ENCODE measurements around the gene MAP4.

MAP4 gene

DNA sequence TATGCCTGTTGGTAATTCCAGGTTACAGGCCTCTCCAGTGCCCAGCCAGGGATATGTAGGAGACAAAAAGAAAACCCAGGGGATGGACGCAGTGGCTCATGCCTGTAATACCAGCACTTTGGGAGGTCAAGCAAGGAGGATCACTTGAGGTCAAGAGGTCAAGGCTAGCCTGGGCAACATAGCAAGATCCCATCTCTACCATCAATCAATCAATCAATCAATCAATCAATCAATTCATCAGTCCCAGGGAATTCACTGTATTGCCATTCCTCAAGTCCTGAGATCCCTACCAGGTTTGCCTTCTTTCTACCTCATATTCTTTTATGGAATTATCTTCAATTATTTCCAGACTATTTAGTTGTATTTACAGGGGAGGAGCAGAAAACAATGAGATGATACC, 131.0 kb downstream of the MAP4 start:
- WGBS (ENCODE audit: extremely low coverage, insufficient coverage, insufficient read length): no CpG with 5 or more reads among the region's 1 CpG
- DNase-seq: no peak
- no peak overlapping the region for H3K27ac ChIP-seq (ENCODE audit: low read depth, low read length)
- no peak overlapping the region for H3K4ac ChIP-seq (ENCODE audit: low read depth, low read length)
- no peak overlapping the region for H3K14ac ChIP-seq (ENCODE audit: low read length)
- no peak overlapping the region for H2AK5ac ChIP-seq (ENCODE audit: low read length)
- H4K91ac ChIP-seq (ENCODE audit: low read depth, low read length): no peak overlapping the region
- H2BK120ac ChIP-seq (ENCODE audit: insufficient read depth, low read length, poor library complexity): no peak overlapping the region
- no peak overlapping the region for H2AFZ ChIP-seq (ENCODE audit: insufficient read depth, low read length, poor library complexity)
- H3K27me3 ChIP-seq (ENCODE audit: insufficient read depth, low read length): no peaks in the 10 kb centered on the region
- H3K9me3 ChIP-seq (ENCODE audit: insufficient read depth, low read depth, low read length): no peaks in the 10 kb centered on the region
- no peak overlapping the region for H2BK12ac ChIP-seq (ENCODE audit: low read length)
- H2BK5ac ChIP-seq (ENCODE audit: low read depth, low read length, poor library complexity): no peak overlapping the region
- H3K36me3 ChIP-seq (ENCODE audit: control insufficient read depth in 1 of 2, insufficient read depth in 2 of 2, low read length in 2 of 2): peaks cover 5 to 10% of the 10 kb centered on the region in 2 experiments
- no peak overlapping the region for H3K23ac ChIP-seq (ENCODE audit: low read length)
- no peak overlapping the region for H4K8ac ChIP-seq (ENCODE audit: low read depth, low read length)
- no peaks in the 10 kb centered on the region for H3K79me1 ChIP-seq (ENCODE audit: low read length)
- H3K4me1 ChIP-seq (ENCODE audit: control insufficient read depth in 1 of 2, insufficient read depth in 2 of 2, low read length in 2 of 2): peaks cover 0 to 3% of the 10 kb centered on the region in 2 experiments
- no peak overlapping the region for H3K18ac ChIP-seq (ENCODE audit: low read length)
- no peak overlapping the region for H3K9ac ChIP-seq (ENCODE audit: low read length)
- H3K4me3 ChIP-seq (ENCODE audit: low read depth, low read length): no peak overlapping the region
- H4K12ac ChIP-seq (ENCODE audit: low read depth, low read length): no peak overlapping the region
- H3K79me2 ChIP-seq (ENCODE audit: control insufficient read depth, insufficient read depth, low read length, poor library complexity): no peaks in the 10 kb centered on the region
- H3K4me2 ChIP-seq (ENCODE audit: low read length): no peak overlapping the region

DNA sequence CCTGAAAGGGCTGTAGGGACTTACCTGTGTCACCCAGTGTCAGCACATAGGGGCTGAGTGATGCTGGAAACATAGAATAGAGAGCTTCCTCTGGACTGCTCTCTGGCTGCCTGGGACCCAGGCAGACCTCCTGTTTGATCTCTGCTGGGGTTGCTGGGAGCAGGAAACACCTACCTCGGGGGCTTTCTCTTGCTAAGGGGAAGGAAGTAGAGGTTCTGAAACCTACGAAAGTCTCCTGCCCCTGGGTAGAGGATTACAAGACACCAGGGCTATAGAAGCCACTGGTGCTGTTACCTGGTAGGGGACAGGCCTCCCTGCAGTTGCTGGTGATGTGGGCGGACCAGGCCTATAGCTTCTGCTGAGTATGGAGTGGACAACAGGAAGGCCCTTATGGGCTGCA, 131.6 kb downstream of the MAP4 start:
- no CpG with 5 or more reads among the region's 3 CpGs for WGBS (ENCODE audit: extremely low coverage, insufficient coverage, insufficient read length)
- no peaks in the 10 kb centered on the region for H3K27me3 ChIP-seq (ENCODE audit: insufficient read depth, low read length)
- H3K79me1 ChIP-seq (ENCODE audit: low read length): no peaks in the 10 kb centered on the region
- H3K27ac ChIP-seq (ENCODE audit: low read depth, low read length): no peak overlapping the region
- H3K9me3 ChIP-seq (ENCODE audit: insufficient read depth, low read depth, low read length): no peaks in the 10 kb centered on the region
- H2AK5ac ChIP-seq (ENCODE audit: low read length): no peak overlapping the region
- no peak overlapping the region for H4K8ac ChIP-seq (ENCODE audit: low read depth, low read length)
- peaks cover 0 to 3% of the 10 kb centered on the region in 2 experiments for H3K4me1 ChIP-seq (ENCODE audit: control insufficient read depth in 1 of 2, insufficient read depth in 2 of 2, low read length in 2 of 2)
- no peak overlapping the region for H3K4ac ChIP-seq (ENCODE audit: low read depth, low read length)
- H3K9ac ChIP-seq (ENCODE audit: low read length): no peak overlapping the region
- H4K12ac ChIP-seq (ENCODE audit: low read depth, low read length): no peak overlapping the region
- H2BK12ac ChIP-seq (ENCODE audit: low read length): no peak overlapping the region
- no peak overlapping the region for H2BK120ac ChIP-seq (ENCODE audit: insufficient read depth, low read length, poor library complexity)
- H2AFZ ChIP-seq (ENCODE audit: insufficient read depth, low read length, poor library complexity): no peak overlapping the region
- no peak overlapping the region for H2BK5ac ChIP-seq (ENCODE audit: low read depth, low read length, poor library complexity)
- no peak overlapping the region for H4K91ac ChIP-seq (ENCODE audit: low read depth, low read length)
- DNase-seq: peak in 1 of 2 donors; percentile 17
- no peak overlapping the region for H3K18ac ChIP-seq (ENCODE audit: low read length)
- H3K23ac ChIP-seq (ENCODE audit: low read length): no peak overlapping the region
- no peak overlapping the region for H3K4me2 ChIP-seq (ENCODE audit: low read length)
- H3K4me3 ChIP-seq (ENCODE audit: low read depth, low read length): no peak overlapping the region
- H3K14ac ChIP-seq (ENCODE audit: low read length): no peak overlapping the region
- H3K36me3 ChIP-seq (ENCODE audit: control insufficient read depth in 1 of 2, insufficient read depth in 2 of 2, low read length in 2 of 2): peaks cover 5 to 10% of the 10 kb centered on the region in 2 experiments
- H3K79me2 ChIP-seq (ENCODE audit: control insufficient read depth, insufficient read depth, low read length, poor library complexity): no peaks in the 10 kb centered on the region

- Histone ChIP-seq H3K18ac (ENCODE audit: low read length) (no peak overlapping the region), H3K4me3 (ENCODE audit: low read depth, low read length) (no peak overlapping the region), H3K4me1 (ENCODE audit: control insufficient read depth in 1 of 2, insufficient read depth in 2 of 2, low read length in 2 of 2) (peaks cover 2 to 3% of the 10 kb centered on the region in 2 experiments), H3K9ac (ENCODE audit: low read length) (no peak overlapping the region), H3K79me2 (ENCODE audit: control insufficient read depth, insufficient read depth, low read length, poor library complexity) (no peaks in the 10 kb centered on the region), H4K12ac (ENCODE audit: low read depth, low read length) (no peak overlapping the region), H2BK12ac (ENCODE audit: low read length) (no peak overlapping the region), H3K36me3 (ENCODE audit: control insufficient read depth in 1 of 2, insufficient read depth in 2 of 2, low read length in 2 of 2) (peaks cover 4 to 10% of the 10 kb centered on the region in 2 experiments), H3K4me2 (ENCODE audit: low read length) (no peak overlapping the region), H3K4ac (ENCODE audit: low read depth, low read length) (no peak overlapping the region), H3K23ac (ENCODE audit: low read length) (no peak overlapping the region), H4K8ac (ENCODE audit: low read depth, low read length) (no peak overlapping the region), H2AK5ac (ENCODE audit: low read length) (no peak overlapping the region), H3K27ac (ENCODE audit: low read depth, low read length) (no peak overlapping the region), H2AFZ (ENCODE audit: insufficient read depth, low read length, poor library complexity) (no peak overlapping the region), H3K27me3 (ENCODE audit: insufficient read depth, low read length) (no peaks in the 10 kb centered on the region), H4K91ac (ENCODE audit: low read depth, low read length) (no peak overlapping the region), H2BK120ac (ENCODE audit: insufficient read depth, low read length, poor library complexity) (no peak overlapping the region), H3K79me1 (ENCODE audit: low read length) (no peaks in the 10 kb centered on the region), H2BK5ac (ENCODE audit: low read depth, low read length, poor library complexity) (no peak overlapping the region), H3K9me3 (ENCODE audit: insufficient read depth, low read depth, low read length) (no peaks in the 10 kb centered on the region), H3K14ac (ENCODE audit: low read length) (no peak overlapping the region)
- DNase-seq: no peak
- WGBS (ENCODE audit: extremely low coverage, insufficient coverage, insufficient read length): no CpG with 5 or more reads among the region's 2 CpGs
Measured at GRCh38 chr3:47882338-47882737, 133.9 kb downstream of the MAP4 start.

- H3K36me3 ChIP-seq (ENCODE audit: control insufficient read depth in 1 of 2, insufficient read depth in 2 of 2, low read length in 2 of 2): peaks cover 11 to 12% of the 10 kb centered on the region in 2 experiments
- H4K12ac ChIP-seq (ENCODE audit: low read depth, low read length): no peak overlapping the region
- no peaks in the 10 kb centered on the region for H3K79me2 ChIP-seq (ENCODE audit: control insufficient read depth, insufficient read depth, low read length, poor library complexity)
- no peak overlapping the region for H4K91ac ChIP-seq (ENCODE audit: low read depth, low read length)
- no peak overlapping the region for H3K23ac ChIP-seq (ENCODE audit: low read length)
- H3K4me3 ChIP-seq (ENCODE audit: low read depth, low read length): no peak overlapping the region
- H3K27me3 ChIP-seq (ENCODE audit: insufficient read depth, low read length): no peaks in the 10 kb centered on the region
- no peak overlapping the region for H2AFZ ChIP-seq (ENCODE audit: insufficient read depth, low read length, poor library complexity)
- no peak overlapping the region for H4K8ac ChIP-seq (ENCODE audit: low read depth, low read length)
- no peak overlapping the region for H2BK12ac ChIP-seq (ENCODE audit: low read length)
- H3K79me1 ChIP-seq (ENCODE audit: low read length): no peaks in the 10 kb centered on the region
- H2BK120ac ChIP-seq (ENCODE audit: insufficient read depth, low read length, poor library complexity): no peak overlapping the region
- H3K14ac ChIP-seq (ENCODE audit: low read length): no peak overlapping the region
- H3K9me3 ChIP-seq (ENCODE audit: insufficient read depth, low read depth, low read length): no peaks in the 10 kb centered on the region
- H3K9ac ChIP-seq (ENCODE audit: low read length): no peak overlapping the region
- H2AK5ac ChIP-seq (ENCODE audit: low read length): no peak overlapping the region
- peaks cover 0 to 4% of the 10 kb centered on the region in 2 experiments for H3K4me1 ChIP-seq (ENCODE audit: control insufficient read depth in 1 of 2, insufficient read depth in 2 of 2, low read length in 2 of 2)
- DNase-seq: no peak
- H3K4me2 ChIP-seq (ENCODE audit: low read length): no peak overlapping the region
- H3K4ac ChIP-seq (ENCODE audit: low read depth, low read length): no peak overlapping the region
- H2BK5ac ChIP-seq (ENCODE audit: low read depth, low read length, poor library complexity): no peak overlapping the region
- no peak overlapping the region for H3K27ac ChIP-seq (ENCODE audit: low read depth, low read length)
- no peak overlapping the region for H3K18ac ChIP-seq (ENCODE audit: low read length)
Measured at GRCh38 chr3:47877719-47878118, 138.5 kb downstream of the MAP4 start.

All from trophoblast cell (in vitro differentiated cells and primary cell).